Bronchial epithelial cell (primary cell): ENCODE results near the gene SRRM1. TPM values are rescaled to one million over a fixed set of nuclear protein-coding genes. Genes with fewer than 3 reads are reported as not detected.

Experiments used
- DNase-seq: peaks from one replicate; pipeline ENCODE4 v3.0.0-alpha.2; 2010; ENCODE audit warnings: low read depth
- FAIRE-seq: peaks from 2 replicates; lab custom pipeline; 2011; peaks lifted over from hg19 to GRCh38; lab: Jason Lieb, UNC
- H3K27me3 ChIP-seq: 2 replicates; pipeline ENCODE4 v1.5.1; 2011; ENCODE audit warnings: low read length; ENCODE audit not compliant: control insufficient read depth, insufficient read depth
- H3K36me3 ChIP-seq: 2 replicates; pipeline ENCODE4 v1.5.1; 2011; ENCODE audit warnings: low read length; ENCODE audit not compliant: control insufficient read depth, insufficient read depth
- H3K4me3 ChIP-seq: 2 replicates; pipeline ENCODE4 v1.5.1; 2011; ENCODE audit warnings: mild to moderate bottlenecking, low read depth, low read length, control low read depth
- CTCF ChIP-seq: IDR thresholded peaks from 2 replicates; pipeline ENCODE4 v1.5.1; 2011; ENCODE audit warnings: mild to moderate bottlenecking, moderate library complexity, low read length, control low read depth, inconsistent platforms; ENCODE audit not compliant: insufficient read depth, severe bottlenecking
- total RNA-seq: library from RNA; depleted of rRNA; stranded (reverse); fragments of >200 nt; gene quantifications from 2 replicates; pipeline ENCODE4 v1.2.1, GENCODE V29; 2014

SRRM1 gene
- total RNA-seq, 1 donor from 2014 or later = 18.4 TPM

- FAIRE-seq (no peak), DNase-seq (no peak)
- no peak for TF ChIP-seq CTCF
- no peaks in the 10 kb centered on the region for H3K27me3 ChIP-seq
- no peaks in the 10 kb centered on the region for H3K36me3 ChIP-seq
- no peak overlapping the region for H3K4me3 ChIP-seq
Observed at GRCh38 chr1:24620678-24621077, 22.4 kb upstream of the SRRM1 start.

- no peak for TF ChIP-seq CTCF
- no peak for FAIRE-seq
- no peaks in the 10 kb centered on the region for H3K27me3 ChIP-seq
- no peak overlapping the region for H3K4me3 ChIP-seq
- DNase-seq = no peak
- no peaks in the 10 kb centered on the region for H3K36me3 ChIP-seq
Observed at GRCh38 chr1:24621121-24621520, 22.0 kb upstream of the SRRM1 start.

- Histone ChIP-seq H3K27me3 (no peaks in the 10 kb centered on the region), H3K4me3 (no peak overlapping the region), H3K36me3 (no peaks in the 10 kb centered on the region)
- DNase-seq (no peak), FAIRE-seq (no peak)
- TF ChIP-seq CTCF = no peak
Observed at GRCh38 chr1:24622218-24622617, 20.9 kb upstream of the SRRM1 start.

- no peak for DNase-seq
- no peaks in the 10 kb centered on the region for H3K36me3 ChIP-seq
- H3K4me3 ChIP-seq = no peak overlapping the region
- no peaks in the 10 kb centered on the region for H3K27me3 ChIP-seq
- no peak for TF ChIP-seq CTCF
- FAIRE-seq = no peak
Observed at GRCh38 chr1:24632832-24633175, 10.3 kb upstream of the SRRM1 start.

GRCh38 chr1:24635195-24635843 lies 7.8 kb upstream of the SRRM1 start:
- no peak for FAIRE-seq
- peak; percentile 79 for DNase-seq
- Histone ChIP-seq H3K36me3 (no peaks in the 10 kb centered on the region), H3K4me3 (no peak overlapping the region), H3K27me3 (no peaks in the 10 kb centered on the region)
- TF ChIP-seq CTCF = peak; percentile 54
